Liver (tissue), 9 donors: ENCODE data around the gene AHSG. TPM values are rescaled to one million over a fixed set of nuclear protein-coding genes. Genes with fewer than 3 reads are reported as not detected.

Experiments
- DNase-seq: peaks from one replicate; pipeline ENCODE4 v3.0.0-alpha.2; 2017; ENCODE audit warnings: low spot score
- H3K27ac ChIP-seq, 2 donors: one replicate each; pipeline ENCODE4 v1.7.0; 2013; ENCODE audit warnings: inconsistent platforms in 2 of 2, low read length in 2 of 2, control low read depth in 1 of 2, low read depth in 1 of 2, mild to moderate bottlenecking in 1 of 2
- H3K27me3 ChIP-seq, 4 donors: one replicate each; pipeline versions ENCODE4 v1.6.1 to v1.7.0; 2013; ENCODE audit warnings: low read length in 3 of 4, inconsistent platforms in 1 of 4, mild to moderate bottlenecking in 1 of 4, moderate library complexity in 1 of 4; ENCODE audit not compliant: control insufficient read depth in 4 of 4, insufficient read depth in 4 of 4
- H3K36me3 ChIP-seq, 4 donors: one replicate each; pipeline versions ENCODE4 v1.6.1 to v1.7.0; 2013; ENCODE audit warnings: low read length in 3 of 4, mild to moderate bottlenecking in 3 of 4, low read depth in 1 of 4, moderate library complexity in 1 of 4; ENCODE audit not compliant: control insufficient read depth in 4 of 4, insufficient read depth in 3 of 4
- H3K4me1 ChIP-seq, 4 donors: one replicate each; pipeline versions ENCODE4 v1.6.1 to v1.7.0; 2013; ENCODE audit warnings: low read length in 3 of 4, mild to moderate bottlenecking in 3 of 4, moderate library complexity in 1 of 4; ENCODE audit not compliant: control insufficient read depth in 4 of 4, insufficient read depth in 4 of 4
- H3K4me3 ChIP-seq, 3 donors: one replicate each; pipeline versions ENCODE4 v1.6.1 to v1.7.0; 2013; ENCODE audit warnings: low read length in 3 of 3, control low read depth in 1 of 3, low read depth in 1 of 3, mild to moderate bottlenecking in 1 of 3
- H3K9ac ChIP-seq, 2 donors: one replicate each; pipeline ENCODE4 v1.7.0; 2013; ENCODE audit warnings: low read length in 2 of 2, mild to moderate bottlenecking in 2 of 2, moderate library complexity in 2 of 2, control low read depth in 1 of 2, low read depth in 1 of 2
- H3K9me3 ChIP-seq, 4 donors: one replicate each; pipeline versions ENCODE4 v1.6.1 to v1.7.0; 2013; ENCODE audit warnings: low read length in 3 of 4; ENCODE audit not compliant: control insufficient read depth in 4 of 4
- EGR1 ChIP-seq, 2 donors: IDR thresholded peaks; 2 replicates each; pipeline ENCODE4 v1.6.1; 2016 to 2018; ENCODE audit warnings: antibody characterized with exemption in 2 of 2, low read depth in 2 of 2
- FOXA1 ChIP-seq: IDR thresholded peaks from 2 replicates; pipeline ENCODE4 v1.6.1; 2016; ENCODE audit warnings: antibody characterized with exemption
- FOXA2 ChIP-seq: IDR thresholded peaks from 2 replicates; pipeline ENCODE4 v1.6.1; 2016; ENCODE audit warnings: antibody characterized with exemption
- GABPA ChIP-seq, 2 donors: IDR thresholded peaks in 1 of 2; conservative IDR thresholded peaks in 1 of 2; 2 replicates each; pipeline ENCODE4 v1.6.1; 2016; ENCODE audit warnings: antibody characterized with exemption in 2 of 2, mild to moderate bottlenecking in 1 of 2, moderate library complexity in 1 of 2
- HNF4A ChIP-seq, 2 donors: conservative IDR thresholded peaks; 2 replicates each; pipeline ENCODE4 v1.6.1; 2016; ENCODE audit warnings: antibody characterized with exemption in 2 of 2, mild to moderate bottlenecking in 2 of 2
- HNF4G ChIP-seq: IDR thresholded peaks from 2 replicates; pipeline ENCODE4 v1.6.1; 2016; ENCODE audit warnings: antibody characterized with exemption
- JUND ChIP-seq, 2 donors: IDR thresholded peaks; 2 replicates each; pipeline ENCODE4 v1.6.1; 2016; ENCODE audit warnings: antibody characterized with exemption in 2 of 2
- NR2F2 ChIP-seq: IDR thresholded peaks from 2 replicates; pipeline ENCODE4 v1.6.1; 2016; ENCODE audit warnings: antibody characterized with exemption
- RAD21 ChIP-seq, 2 donors: IDR thresholded peaks; 2 replicates each; pipeline ENCODE4 v1.6.1; 2016; ENCODE audit warnings: antibody characterized with exemption in 2 of 2, mild to moderate bottlenecking in 2 of 2
- RXRA ChIP-seq, 2 donors: IDR thresholded peaks; 2 replicates each; pipeline ENCODE4 v1.6.1; 2017 to 2018; ENCODE audit warnings: antibody characterized with exemption in 2 of 2, mild to moderate bottlenecking in 1 of 2
- SP1 ChIP-seq: IDR thresholded peaks from 2 replicates; pipeline ENCODE4 v1.6.1; 2018; ENCODE audit warnings: antibody characterized with exemption, mild to moderate bottlenecking
- TAF1 ChIP-seq: conservative IDR thresholded peaks from 2 replicates; pipeline ENCODE4 v1.6.1; 2016; ENCODE audit warnings: antibody characterized with exemption, mild to moderate bottlenecking
- YY1 ChIP-seq: IDR thresholded peaks from 2 replicates; pipeline ENCODE4 v1.6.1; 2016; ENCODE audit warnings: antibody characterized with exemption, mild to moderate bottlenecking
- WGBS: extraction: QIAGEN DNeasy Blood & Tissue Kit; methylation state at CpG from one replicate; pipeline ENCODE4 v1.1.7; 2013; 5-methylcytosine and 5-hydroxymethylcytosine counted together
- polyA plus RNA-seq, 2 donors: library from polyadenylated mRNA; stranded (reverse) in 1 of 2; unstranded in 1 of 2; fragments of 200-250 nt in 1 of 2; fragments of >200 nt in 1 of 2; fragmentation: Nextera tagmentation in 1 of 2; extraction: Ambion mirVana in 1 of 2; gene quantifications; one replicate each; pipeline versions ENCODE4 v1.2.1 to v1.2.3, GENCODE V29; 2013 to 2015
- total RNA-seq, 2 donors: library from RNA; depleted of rRNA; stranded (reverse); fragments of >200 nt; gene quantifications; one replicate each; pipeline ENCODE4 v1.2.3, GENCODE V29; 2014
- TF ChIP-seq, protein P1 (sequence below): IDR thresholded peaks from 2 replicates; pipeline ENCODE4 v1.6.1; 2016; ENCODE audit warnings: antibody characterized with exemption, mild to moderate bottlenecking
- TF ChIP-seq, protein P2 (sequence below): fragments of 150-350 bp; IDR thresholded peaks from 2 replicates; pipeline ENCODE4 v1.5.1; 2017; ENCODE audit warnings: improper control_type of control experiment, low read depth, low read length; ENCODE audit not compliant: missing input control
- TF ChIP-seq, protein P3 (sequence below): IDR thresholded peaks from 2 replicates; pipeline ENCODE4 v1.6.1; 2016; ENCODE audit warnings: antibody characterized with exemption
- TF ChIP-seq, protein P4 (sequence below): IDR thresholded peaks from 2 replicates; pipeline ENCODE4 v1.6.1; 2016; ENCODE audit warnings: antibody characterized with exemption
- TF ChIP-seq, protein P5 (sequence below): IDR thresholded peaks from 2 replicates; pipeline ENCODE4 v1.6.1; 2016; ENCODE audit warnings: antibody characterized with exemption
- donor health status: healthy.
- donor health status: healthy.
- donor health status: healthy.
- donor health status: healthy.
- donor health status: healthy.

Gene AHSG
- total and polyA plus RNA-seq, 4 donors: 965 to 4,470 (median 2,050) TPM

GRCh38 chr3:186592682-186593081, 20.2 kb upstream of the AHSG start:
- TF ChIP-seq HNF4A (conservative IDR thresholded peaks at IDR 0.05): no peak
- TF ChIP-seq YY1: no peak
- no peak for TF ChIP-seq RAD21 (IDR thresholded peaks at IDR 0.05)
- TF ChIP-seq RXRA (IDR thresholded peaks at IDR 0.05): no peak
- TF ChIP-seq, protein P1, sequence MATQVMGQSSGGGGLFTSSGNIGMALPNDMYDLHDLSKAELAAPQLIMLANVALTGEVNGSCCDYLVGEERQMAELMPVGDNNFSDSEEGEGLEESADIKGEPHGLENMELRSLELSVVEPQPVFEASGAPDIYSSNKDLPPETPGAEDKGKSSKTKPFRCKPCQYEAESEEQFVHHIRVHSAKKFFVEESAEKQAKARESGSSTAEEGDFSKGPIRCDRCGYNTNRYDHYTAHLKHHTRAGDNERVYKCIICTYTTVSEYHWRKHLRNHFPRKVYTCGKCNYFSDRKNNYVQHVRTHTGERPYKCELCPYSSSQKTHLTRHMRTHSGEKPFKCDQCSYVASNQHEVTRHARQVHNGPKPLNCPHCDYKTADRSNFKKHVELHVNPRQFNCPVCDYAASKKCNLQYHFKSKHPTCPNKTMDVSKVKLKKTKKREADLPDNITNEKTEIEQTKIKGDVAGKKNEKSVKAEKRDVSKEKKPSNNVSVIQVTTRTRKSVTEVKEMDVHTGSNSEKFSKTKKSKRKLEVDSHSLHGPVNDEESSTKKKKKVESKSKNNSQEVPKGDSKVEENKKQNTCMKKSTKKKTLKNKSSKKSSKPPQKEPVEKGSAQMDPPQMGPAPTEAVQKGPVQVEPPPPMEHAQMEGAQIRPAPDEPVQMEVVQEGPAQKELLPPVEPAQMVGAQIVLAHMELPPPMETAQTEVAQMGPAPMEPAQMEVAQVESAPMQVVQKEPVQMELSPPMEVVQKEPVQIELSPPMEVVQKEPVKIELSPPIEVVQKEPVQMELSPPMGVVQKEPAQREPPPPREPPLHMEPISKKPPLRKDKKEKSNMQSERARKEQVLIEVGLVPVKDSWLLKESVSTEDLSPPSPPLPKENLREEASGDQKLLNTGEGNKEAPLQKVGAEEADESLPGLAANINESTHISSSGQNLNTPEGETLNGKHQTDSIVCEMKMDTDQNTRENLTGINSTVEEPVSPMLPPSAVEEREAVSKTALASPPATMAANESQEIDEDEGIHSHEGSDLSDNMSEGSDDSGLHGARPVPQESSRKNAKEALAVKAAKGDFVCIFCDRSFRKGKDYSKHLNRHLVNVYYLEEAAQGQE: no peak
- TF ChIP-seq, protein P2, sequence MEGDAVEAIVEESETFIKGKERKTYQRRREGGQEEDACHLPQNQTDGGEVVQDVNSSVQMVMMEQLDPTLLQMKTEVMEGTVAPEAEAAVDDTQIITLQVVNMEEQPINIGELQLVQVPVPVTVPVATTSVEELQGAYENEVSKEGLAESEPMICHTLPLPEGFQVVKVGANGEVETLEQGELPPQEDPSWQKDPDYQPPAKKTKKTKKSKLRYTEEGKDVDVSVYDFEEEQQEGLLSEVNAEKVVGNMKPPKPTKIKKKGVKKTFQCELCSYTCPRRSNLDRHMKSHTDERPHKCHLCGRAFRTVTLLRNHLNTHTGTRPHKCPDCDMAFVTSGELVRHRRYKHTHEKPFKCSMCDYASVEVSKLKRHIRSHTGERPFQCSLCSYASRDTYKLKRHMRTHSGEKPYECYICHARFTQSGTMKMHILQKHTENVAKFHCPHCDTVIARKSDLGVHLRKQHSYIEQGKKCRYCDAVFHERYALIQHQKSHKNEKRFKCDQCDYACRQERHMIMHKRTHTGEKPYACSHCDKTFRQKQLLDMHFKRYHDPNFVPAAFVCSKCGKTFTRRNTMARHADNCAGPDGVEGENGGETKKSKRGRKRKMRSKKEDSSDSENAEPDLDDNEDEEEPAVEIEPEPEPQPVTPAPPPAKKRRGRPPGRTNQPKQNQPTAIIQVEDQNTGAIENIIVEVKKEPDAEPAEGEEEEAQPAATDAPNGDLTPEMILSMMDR: no peak
- TF ChIP-seq, protein P3, sequence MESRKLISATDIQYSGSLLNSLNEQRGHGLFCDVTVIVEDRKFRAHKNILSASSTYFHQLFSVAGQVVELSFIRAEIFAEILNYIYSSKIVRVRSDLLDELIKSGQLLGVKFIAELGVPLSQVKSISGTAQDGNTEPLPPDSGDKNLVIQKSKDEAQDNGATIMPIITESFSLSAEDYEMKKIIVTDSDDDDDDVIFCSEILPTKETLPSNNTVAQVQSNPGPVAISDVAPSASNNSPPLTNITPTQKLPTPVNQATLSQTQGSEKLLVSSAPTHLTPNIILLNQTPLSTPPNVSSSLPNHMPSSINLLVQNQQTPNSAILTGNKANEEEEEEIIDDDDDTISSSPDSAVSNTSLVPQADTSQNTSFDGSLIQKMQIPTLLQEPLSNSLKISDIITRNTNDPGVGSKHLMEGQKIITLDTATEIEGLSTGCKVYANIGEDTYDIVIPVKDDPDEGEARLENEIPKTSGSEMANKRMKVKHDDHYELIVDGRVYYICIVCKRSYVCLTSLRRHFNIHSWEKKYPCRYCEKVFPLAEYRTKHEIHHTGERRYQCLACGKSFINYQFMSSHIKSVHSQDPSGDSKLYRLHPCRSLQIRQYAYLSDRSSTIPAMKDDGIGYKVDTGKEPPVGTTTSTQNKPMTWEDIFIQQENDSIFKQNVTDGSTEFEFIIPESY: no peak
- TF ChIP-seq SP1: no peak
- no peak for TF ChIP-seq HNF4G
- TF ChIP-seq TAF1: no peak
- no peak for TF ChIP-seq FOXA1
- TF ChIP-seq, protein P4, sequence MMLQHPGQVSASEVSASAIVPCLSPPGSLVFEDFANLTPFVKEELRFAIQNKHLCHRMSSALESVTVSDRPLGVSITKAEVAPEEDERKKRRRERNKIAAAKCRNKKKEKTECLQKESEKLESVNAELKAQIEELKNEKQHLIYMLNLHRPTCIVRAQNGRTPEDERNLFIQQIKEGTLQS: no peak
- no peak for TF ChIP-seq GABPA (IDR thresholded peaks at IDR 0.05 in 1 of 2, conservative IDR thresholded peaks at IDR 0.05 in 1 of 2)
- TF ChIP-seq NR2F2: no peak
- TF ChIP-seq JUND (IDR thresholded peaks at IDR 0.05): no peak
- TF ChIP-seq FOXA2: no peak
- TF ChIP-seq EGR1 (IDR thresholded peaks at IDR 0.05; ENCODE audit: low read depth in 2 of 2): no peak
- TF ChIP-seq, protein P5, sequence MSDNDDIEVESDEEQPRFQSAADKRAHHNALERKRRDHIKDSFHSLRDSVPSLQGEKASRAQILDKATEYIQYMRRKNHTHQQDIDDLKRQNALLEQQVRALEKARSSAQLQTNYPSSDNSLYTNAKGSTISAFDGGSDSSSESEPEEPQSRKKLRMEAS: no peak
- DNase-seq: no peak
- no peaks in the 10 kb centered on the region for H3K36me3 ChIP-seq
- WGBS: 95% methylated on average over 4 of the region's 4 CpGs
- H3K27ac ChIP-seq: no peak overlapping the region
- H3K27me3 ChIP-seq: no peaks in the 10 kb centered on the region
- peaks cover 10 to 45% (median 31%) of the 10 kb centered on the region in 4 donors for H3K4me1 ChIP-seq
- no peak overlapping the region for H3K4me3 ChIP-seq
- H3K9ac ChIP-seq: no peak overlapping the region
- H3K9me3 ChIP-seq: no peaks in the 10 kb centered on the region
